HuH-7 (cell line): ENCODE data around the gene CD48.

Experiments used
- DNase-seq: peaks from one replicate; pipeline ENCODE4 v3.0.0; 2011; ENCODE audit warnings: low spot score

Gene CD48

GRCh38 chr1:160634543-160635491, 76.8 kb downstream of the CD48 start:
- DNase-seq: no peak

- DNase-seq: no peak
Measured at GRCh38 chr1:160633330-160633903, 78.2 kb downstream of the CD48 start.

GRCh38 chr1:160631983-160632625, 79.5 kb downstream of the CD48 start:
- no peak for DNase-seq

GRCh38 chr1:160630523-160631451, 80.8 kb downstream of the CD48 start:
- DNase-seq: no peak

- no peak for DNase-seq
Measured at GRCh38 chr1:160629286-160630210, 82.1 kb downstream of the CD48 start.

GRCh38 chr1:160628799-160629263, 82.8 kb downstream of the CD48 start:
- DNase-seq: no peak
